Uterus (tissue), 4 donors: ENCODE data around the gene MATK. TPM values are rescaled to one million over a fixed set of nuclear protein-coding genes. Genes with fewer than 3 reads are reported as not detected.

Source experiments
- DNase-seq, 2 donors: peaks; one replicate each; pipeline ENCODE4 v3.0.0-alpha.2; 2019 to 2020
- H3K27ac ChIP-seq, 2 donors: fragments of 200-600 bp; sonication (generic); 1 replicate in 1 of 2; 2 replicates in 1 of 2; pipeline ENCODE4 v1.5.1; 2016 to 2018
- H3K27me3 ChIP-seq, 2 donors: fragments of 200-600 bp; sonication (generic); one replicate each; pipeline ENCODE4 v1.5.1; 2018 to 2019; ENCODE audit warnings: control low read depth in 1 of 2
- H3K36me3 ChIP-seq, 2 donors: fragments of 200-600 bp; sonication (generic); one replicate each; pipeline ENCODE4 v1.5.1; 2019; ENCODE audit warnings: control low read depth in 1 of 2
- H3K4me1 ChIP-seq, 2 donors: fragments of 200-600 bp; sonication (generic); one replicate each; pipeline ENCODE4 v1.5.1; 2018 to 2019; ENCODE audit warnings: control low read depth in 1 of 2
- H3K4me3 ChIP-seq, 2 donors: fragments of 200-600 bp; sonication (generic); 1 replicate in 1 of 2; 2 replicates in 1 of 2; pipeline ENCODE4 v1.5.1; 2018 to 2019; ENCODE audit warnings: mild to moderate bottlenecking in 1 of 2
- H3K9me3 ChIP-seq, 2 donors: fragments of 200-600 bp; sonication (generic); one replicate each; pipeline ENCODE4 v1.5.1; 2019; ENCODE audit warnings: control low read depth in 1 of 2
- CTCF ChIP-seq, 4 experiments: fragments of 200-600 bp in 2 of 4; fragments of 450-650 bp in 2 of 4; sonication (generic) in 2 of 4; IDR thresholded peaks; one replicate each; pipeline ENCODE4 v1.5.1; 2016 to 2019; ENCODE audit warnings: antibody characterized with exemption in 4 of 4, mild to moderate bottlenecking in 2 of 4, moderate library complexity in 1 of 4
- POLR2A ChIP-seq, 2 donors: fragments of 450-650 bp; IDR thresholded peaks; one replicate each; pipeline ENCODE4 v1.6.1; 2016; ENCODE audit warnings: antibody characterized with exemption in 2 of 2, mild to moderate bottlenecking in 1 of 2, moderate library complexity in 1 of 2
- intact Hi-C: fragments of 100-400 bp; cut with DNase I; formaldehyde crosslinking; loops from one replicate; pipeline ENCODE4 v1.15.1; 2023; ENCODE audit warnings: low total_unique reads
- total RNA-seq, 4 donors: library from RNA; depleted of rRNA in 3 of 4; stranded (reverse); fragments of >200 nt in 3 of 4; gene quantifications; one replicate each; pipeline versions ENCODE4 v1.1.0 to v1.2.4, GENCODE V29; 2014 to 2023
- donor health status: DM: yes; HTN: yes; CAD: no.

The MATK gene
- total RNA-seq, 4 donors from 2014 or later: 1.0 to 11.2 (median 1.5) TPM; not detected in 1

- Histone ChIP-seq H3K27me3 (peaks cover 0 to 4% of the 10 kb centered on the region in 2 donors), H3K9me3 (peaks cover 0 to 19% of the 10 kb centered on the region in 2 donors), H3K4me1 (no peaks in the 10 kb centered on the region), H3K27ac (no peak overlapping the region), H3K36me3 (no peaks in the 10 kb centered on the region), H3K4me3 (no peak overlapping the region)
- intact Hi-C loops: no loop called here
- no peak for DNase-seq
- TF ChIP-seq CTCF (IDR thresholded peaks at IDR 0.05) (no peak), POLR2A (IDR thresholded peaks at IDR 0.05) (no peak)
Measured at GRCh38 chr19:3782903-3783302, 3.3 kb downstream of the MATK start.

- H3K27me3 ChIP-seq: peaks cover 0 to 4% of the 10 kb centered on the region in 2 donors
- peaks cover 0 to 19% of the 10 kb centered on the region in 2 donors for H3K9me3 ChIP-seq
- TF ChIP-seq POLR2A (IDR thresholded peaks at IDR 0.05): no peak
- intact Hi-C loops: no loop called here
- H3K36me3 ChIP-seq: no peaks in the 10 kb centered on the region
- H3K27ac ChIP-seq: no peak overlapping the region
- no peak for DNase-seq
- no peak overlapping the region for H3K4me3 ChIP-seq
- H3K4me1 ChIP-seq: no peaks in the 10 kb centered on the region
Measured at GRCh38 chr19:3782330-3782729, 3.9 kb downstream of the MATK start.

GRCh38 chr19:3781603-3782002 is 4.6 kb downstream of the MATK start:
- Histone ChIP-seq H3K9me3 (peaks cover 0 to 19% of the 10 kb centered on the region in 2 donors), H3K36me3 (no peaks in the 10 kb centered on the region), H3K27me3 (peaks cover 0 to 4% of the 10 kb centered on the region in 2 donors), H3K27ac (no peak overlapping the region), H3K4me1 (no peaks in the 10 kb centered on the region), H3K4me3 (no peak overlapping the region)
- intact Hi-C loops: no loop called here
- TF ChIP-seq CTCF (IDR thresholded peaks at IDR 0.05): no peak
- no peak for TF ChIP-seq POLR2A (IDR thresholded peaks at IDR 0.05)
- DNase-seq: no peak

- intact Hi-C loops: no loop called here
- Histone ChIP-seq H3K27ac (no peak overlapping the region), H3K36me3 (no peaks in the 10 kb centered on the region), H3K27me3 (peaks cover 0 to 4% of the 10 kb centered on the region in 2 donors), H3K9me3 (peaks cover 0 to 19% of the 10 kb centered on the region in 2 donors), H3K4me3 (no peak overlapping the region), H3K4me1 (no peaks in the 10 kb centered on the region)
- TF ChIP-seq CTCF (IDR thresholded peaks at IDR 0.05): no peak
- TF ChIP-seq POLR2A (IDR thresholded peaks at IDR 0.05): no peak
- no peak for DNase-seq
Measured at GRCh38 chr19:3780786-3781304, 5.3 kb downstream of the MATK start.

- no peak overlapping the region for H3K4me3 ChIP-seq
- no peak for TF ChIP-seq POLR2A (IDR thresholded peaks at IDR 0.05)
- no peak for TF ChIP-seq CTCF (IDR thresholded peaks at IDR 0.05)
- no peaks in the 10 kb centered on the region for H3K36me3 ChIP-seq
- peaks cover 0 to 19% of the 10 kb centered on the region in 2 donors for H3K9me3 ChIP-seq
- H3K27ac ChIP-seq: no peak overlapping the region
- intact Hi-C loops: no loop called here
- peaks cover 0 to 4% of the 10 kb centered on the region in 2 donors for H3K27me3 ChIP-seq
- H3K4me1 ChIP-seq: no peaks in the 10 kb centered on the region
- DNase-seq: no peak
Measured at GRCh38 chr19:3778899-3779723, 7.1 kb downstream of the MATK start.
